Measurements from ENCODE around the gene UGT1A4.

The UGT1A4 gene

DNA sequence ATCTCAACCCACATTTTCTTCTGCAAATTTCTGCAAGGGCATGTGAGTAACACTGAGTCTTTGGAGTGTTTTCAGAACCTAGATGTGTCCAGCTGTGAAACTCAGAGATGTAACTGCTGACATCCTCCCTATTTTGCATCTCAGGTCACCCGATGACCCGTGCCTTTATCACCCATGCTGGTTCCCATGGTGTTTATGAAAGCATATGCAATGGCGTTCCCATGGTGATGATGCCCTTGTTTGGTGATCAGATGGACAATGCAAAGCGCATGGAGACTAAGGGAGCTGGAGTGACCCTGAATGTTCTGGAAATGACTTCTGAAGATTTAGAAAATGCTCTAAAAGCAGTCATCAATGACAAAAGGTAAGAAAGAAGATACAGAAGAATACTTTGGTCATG is 49.5 kb downstream of the UGT1A4 start:
- no peak overlapping the region for H3K4me3 ChIP-seq (ENCODE audit: control insufficient read depth, low read depth, low read length)
- no peak for TF ChIP-seq CTCF (conservative IDR thresholded peaks at IDR 0.05; ENCODE audit: control insufficient read depth, insufficient read depth, low read depth, low read length)
- no peak for DNase-seq (ENCODE audit: low read depth)

- no peak for DNase-seq (ENCODE audit: low read depth)
- no peak overlapping the region for H3K4me3 ChIP-seq (ENCODE audit: control insufficient read depth, low read depth, low read length)
- TF ChIP-seq CTCF (conservative IDR thresholded peaks at IDR 0.05; ENCODE audit: control insufficient read depth, insufficient read depth, low read depth, low read length): no peak
These were observed 50.7 kb downstream of the UGT1A4 start for GRCh38 chr2:233769260-233769659.

GRCh38 chr2:233772153-233772552 is 53.6 kb downstream of the UGT1A4 start:
- no peak for DNase-seq (ENCODE audit: low read depth)
- TF ChIP-seq CTCF (conservative IDR thresholded peaks at IDR 0.05; ENCODE audit: control insufficient read depth, insufficient read depth, low read depth, low read length): no peak
- H3K4me3 ChIP-seq (ENCODE audit: control insufficient read depth, low read depth, low read length): no peak overlapping the region

DNA sequence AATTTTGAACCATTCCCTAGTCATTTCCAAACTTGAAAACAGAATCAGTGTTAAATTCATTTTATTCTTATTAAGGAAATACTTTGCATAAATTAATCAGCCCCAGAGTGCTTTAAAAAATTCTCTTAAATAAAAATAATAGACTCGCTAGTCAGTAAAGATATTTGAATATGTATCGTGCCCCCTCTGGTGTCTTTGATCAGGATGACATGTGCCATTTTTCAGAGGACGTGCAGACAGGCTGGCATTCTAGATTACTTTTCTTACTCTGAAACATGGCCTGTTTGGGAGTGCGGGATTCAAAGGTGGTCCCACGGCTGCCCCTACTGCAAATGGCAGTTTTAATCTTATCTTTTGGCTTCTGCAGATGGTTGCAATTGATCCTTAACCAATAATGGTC is 54.0 kb downstream of the UGT1A4 start:
- H3K4me3 ChIP-seq (ENCODE audit: control insufficient read depth, low read depth, low read length): no peak overlapping the region
- no peak for TF ChIP-seq CTCF (conservative IDR thresholded peaks at IDR 0.05; ENCODE audit: control insufficient read depth, insufficient read depth, low read depth, low read length)
- no peak for DNase-seq (ENCODE audit: low read depth)

GRCh38 chr2:233773854-233774253 is 55.3 kb downstream of the UGT1A4 start:
- DNase-seq (ENCODE audit: low read depth): no peak
- H3K4me3 ChIP-seq (ENCODE audit: control insufficient read depth, low read depth, low read length): no peak overlapping the region
- no peak for TF ChIP-seq CTCF (conservative IDR thresholded peaks at IDR 0.05; ENCODE audit: control insufficient read depth, insufficient read depth, low read depth, low read length)

DNA sequence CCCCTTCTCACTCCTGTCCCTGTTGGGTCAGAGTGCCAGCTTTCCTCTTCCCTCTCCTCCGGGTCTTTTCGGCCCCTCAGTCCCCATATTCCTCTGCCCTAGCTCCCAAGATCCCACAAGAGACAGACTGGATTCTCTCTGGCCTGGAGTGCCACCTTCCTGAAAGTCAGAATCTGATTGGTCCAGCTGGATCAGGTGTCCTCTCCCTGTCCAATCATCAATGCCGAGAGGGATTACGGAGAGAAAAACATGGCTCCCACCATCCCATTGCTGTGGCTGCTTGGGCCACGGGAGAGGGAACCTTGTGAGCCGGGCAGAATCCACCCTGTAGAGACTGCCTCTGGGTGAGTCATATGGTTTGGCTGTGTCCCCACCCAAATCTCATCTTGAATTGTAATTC is 56.9 kb downstream of the UGT1A4 start:
- no peak for DNase-seq (ENCODE audit: low read depth)
- TF ChIP-seq CTCF (conservative IDR thresholded peaks at IDR 0.05; ENCODE audit: control insufficient read depth, insufficient read depth, low read depth, low read length): no peak
- no peak overlapping the region for H3K4me3 ChIP-seq (ENCODE audit: control insufficient read depth, low read depth, low read length)

DNA sequence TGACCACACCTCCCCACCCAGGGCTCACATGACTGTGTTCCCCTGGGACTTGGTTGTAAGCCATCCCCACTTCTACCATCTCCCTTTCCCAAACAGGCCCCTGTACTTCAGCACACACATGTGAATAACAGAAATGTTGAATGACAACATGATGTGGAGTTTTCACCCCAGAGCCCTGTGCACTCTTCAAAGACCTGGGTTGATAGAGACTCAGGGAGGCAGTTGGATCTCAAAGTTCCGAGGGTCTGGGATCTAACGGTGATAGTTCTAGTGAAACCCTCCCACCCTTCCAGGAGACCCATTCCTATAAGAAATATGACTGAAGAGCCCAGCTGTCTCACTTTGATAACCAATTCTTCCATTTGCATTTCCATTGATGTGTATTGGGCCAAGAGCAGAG is 59.5 kb downstream of the UGT1A4 start, which contains the start of gene MROH2A:
Gene MROH2A, plus strand, starts transcription at position 301 of the 400 bp plus-strand sequence. CDS start 1,029 bp downstream, outside the sequence.
- H3K4me3 ChIP-seq (ENCODE audit: control insufficient read depth, low read depth, low read length): no peak within 1 kb of the TSS
- TF ChIP-seq CTCF (conservative IDR thresholded peaks at IDR 0.05; ENCODE audit: control insufficient read depth, insufficient read depth, low read depth, low read length): no peak
- no peak for DNase-seq (ENCODE audit: low read depth)
